HG02870 (cell line): ENCODE measurements around the gene CELA3A.
"Not testable (repeated sequence)": the region's sequence is repeated elsewhere in the genome, so short reads cannot be mapped to it uniquely, and the experiment has no call there.

Experiments
- ATAC-seq: cut with Tn5 transposase; IDR thresholded peaks from one replicate; pipeline ENCODE4 v1.9.1; 2021; ENCODE audit warnings: mild to moderate bottlenecking, moderate library complexity; ENCODE audit not compliant: unreplicated experiment

Gene CELA3A

GRCh38 chr1:22001409-22001808, at the start of gene CELA3A:
Gene CELA3A, plus strand, starts transcription at chr1:22001657. Its CDS starts 18 bp downstream, at chr1:22001675.
- no peak for ATAC-seq

GRCh38 chr1:21952786-21953520, 48.5 kb upstream of the CELA3A start:
- ATAC-seq = no peak

- no peak for ATAC-seq
These were observed 46.4 kb upstream of the CELA3A start for GRCh38 chr1:21955058-21955457.

- ATAC-seq = no peak
These were observed 45.8 kb upstream of the CELA3A start for GRCh38 chr1:21955501-21956281.

- ATAC-seq = no peak
These were observed 44.5 kb upstream of the CELA3A start for GRCh38 chr1:21956720-21957552.

- ATAC-seq = no peak
These were observed 40.1 kb upstream of the CELA3A start for GRCh38 chr1:21961337-21961736.

GRCh38 chr1:21961799-21962198, 39.7 kb upstream of the CELA3A start:
- no peak for ATAC-seq

- ATAC-seq = no peak
These were observed 37.8 kb upstream of the CELA3A start for GRCh38 chr1:21963477-21964217.

- ATAC-seq = no peak
These were observed 35.0 kb upstream of the CELA3A start for GRCh38 chr1:21966247-21967000.

- not testable (repeated sequence) for ATAC-seq
These were observed 34.2 kb upstream of the CELA3A start for GRCh38 chr1:21967216-21967615.

GRCh38 chr1:21969066-21969465, 32.4 kb upstream of the CELA3A start:
- ATAC-seq = not testable (repeated sequence)

GRCh38 chr1:21970523-21970922, 30.9 kb upstream of the CELA3A start:
- not testable (repeated sequence) for ATAC-seq

GRCh38 chr1:21972973-21973441, 28.4 kb upstream of the CELA3A start:
- not testable (repeated sequence) for ATAC-seq

- ATAC-seq = not testable (repeated sequence)
These were observed 27.5 kb upstream of the CELA3A start for GRCh38 chr1:21973948-21974347.

GRCh38 chr1:21974699-21975098, 26.8 kb upstream of the CELA3A start:
- ATAC-seq = not testable (repeated sequence)

GRCh38 chr1:21975296-21975695, 26.2 kb upstream of the CELA3A start:
- not testable (repeated sequence) for ATAC-seq

- not testable (repeated sequence) for ATAC-seq
These were observed 24.7 kb upstream of the CELA3A start, which contains the start of gene CELA3B for GRCh38 chr1:21976703-21977239. Gene CELA3B, plus strand, starts transcription at chr1:21977022. Its CDS starts 18 bp downstream, at chr1:21977040.

GRCh38 chr1:21978209-21978608, 23.2 kb upstream of the CELA3A start:
- ATAC-seq = not testable (repeated sequence)
